HAP-1 (cell line): Measurements from ENCODE around the gene ADIRF.
"Not testable (repeated sequence)": the region's sequence is repeated elsewhere in the genome, so short reads cannot be mapped to it uniquely, and the experiment has no call there.

ENCODE experiments used
- DNase-seq, 2 experiments: peaks; one replicate each; pipeline ENCODE4 v3.0.0-alpha.2; 2016 to 2020; ENCODE audit warnings: low spot score in 2 of 2
- H3K27me3 ChIP-seq: fragments of 250-450 bp; sonication (Bioruptor Pico); 2 replicates; pipeline ENCODE4 v1.5.1; 2020; ENCODE audit warnings: low read depth, mild to moderate bottlenecking, moderate library complexity
- H3K36me3 ChIP-seq: fragments of 250-450 bp; sonication (Bioruptor Pico); replicated peaks from 2 replicates; pipeline ENCODE4 v1.5.1; 2020; ENCODE audit warnings: mild to moderate bottlenecking
- H3K4me1 ChIP-seq: fragments of 250-450 bp; sonication (Bioruptor Pico); 2 replicates; pipeline ENCODE4 v1.5.1; 2020; ENCODE audit warnings: mild to moderate bottlenecking
- H3K4me3 ChIP-seq: fragments of 250-450 bp; sonication (Bioruptor Pico); 2 replicates; pipeline ENCODE4 v1.5.1; 2020; ENCODE audit warnings: mild to moderate bottlenecking, moderate library complexity
- H3K9me3 ChIP-seq: fragments of 250-450 bp; sonication (Bioruptor Pico); 2 replicates; pipeline ENCODE4 v1.5.1; 2020; ENCODE audit warnings: mild to moderate bottlenecking, moderate library complexity
- in situ Hi-C: fragments of 300-500 bp; cut with MboI; formaldehyde crosslinking; loops from 3 replicates; pipeline ENCODE4 v1.14.3; 2020; ENCODE audit warnings: low sequenced_read_pairs, inconsistent platforms, mixed read lengths

Gene ADIRF

GRCh38 chr10:86970982-86971231 is 2.6 kb downstream of the ADIRF start:
- no peak for DNase-seq
- Histone ChIP-seq H3K4me3 (no peak overlapping the region), H3K36me3 (no peaks in the 10 kb centered on the region), H3K27me3 (no peaks in the 10 kb centered on the region), H3K9me3 (no peaks in the 10 kb centered on the region), H3K4me1 (peaks cover 3% of the 10 kb centered on the region)
- in situ Hi-C loops: no loop called here

GRCh38 chr10:86971232-86971991 is 3.1 kb downstream of the ADIRF start:
- Histone ChIP-seq H3K4me1 (peaks cover 3% of the 10 kb centered on the region), H3K4me3 (no peak overlapping the region), H3K36me3 (no peaks in the 10 kb centered on the region), H3K9me3 (no peaks in the 10 kb centered on the region), H3K27me3 (no peaks in the 10 kb centered on the region)
- no peak for DNase-seq
- in situ Hi-C loops: no loop called here

DNA sequence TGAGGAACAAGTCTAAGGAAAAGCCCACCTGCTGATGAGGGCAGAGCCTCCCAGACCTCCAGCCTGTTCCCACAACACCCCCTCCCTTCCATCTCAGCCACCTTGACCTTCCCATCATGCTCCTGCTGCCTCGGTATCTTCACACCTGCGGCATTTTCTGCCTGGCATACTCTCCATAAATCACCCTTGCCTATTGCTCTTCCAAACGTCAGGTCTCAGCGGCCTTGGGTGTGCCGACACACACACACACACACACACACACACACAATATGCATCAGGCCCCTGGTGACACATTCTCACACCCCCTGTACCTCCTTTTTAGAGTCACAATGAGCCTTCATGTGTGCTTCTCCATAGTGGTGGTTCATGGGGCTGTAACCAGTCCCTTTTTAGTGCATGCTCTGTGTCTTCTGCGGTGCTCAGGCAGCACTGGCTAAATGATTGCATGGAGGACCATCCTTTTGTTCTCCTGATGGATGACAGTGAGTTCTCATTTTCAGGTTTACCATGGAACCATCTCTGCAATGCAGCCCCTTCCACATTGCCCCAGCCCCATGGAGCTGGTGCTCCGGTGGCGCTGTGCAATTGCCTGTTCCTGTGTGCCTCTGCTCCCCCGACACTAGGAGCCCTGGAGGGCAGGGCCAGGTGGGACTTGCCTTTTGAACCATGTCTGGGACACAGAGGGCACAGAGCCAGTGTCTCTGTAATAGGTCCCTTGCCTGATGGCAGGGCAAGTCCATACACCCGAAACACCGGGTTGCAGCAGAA is 4.5 kb downstream of the ADIRF start:
- DNase-seq: no peak
- Histone ChIP-seq H3K4me1 (no peaks in the 10 kb centered on the region), H3K27me3 (no peaks in the 10 kb centered on the region), H3K4me3 (no peak overlapping the region), H3K36me3 (no peaks in the 10 kb centered on the region), H3K9me3 (no peaks in the 10 kb centered on the region)
- in situ Hi-C loops: no loop called here

- in situ Hi-C loops: no loop called here
- no peak for DNase-seq
These were observed 6.2 kb downstream of the ADIRF start for GRCh38 chr10:86974484-86974883.

GRCh38 chr10:86976362-86977056 is 8.2 kb downstream of the ADIRF start:
- Histone ChIP-seq H3K27me3 (no peaks in the 10 kb centered on the region), H3K4me3 (no peak overlapping the region), H3K9me3 (no peaks in the 10 kb centered on the region), H3K36me3 (no peaks in the 10 kb centered on the region), H3K4me1 (0 out of 2 replicates have a peak, but pooled peaks cover 3% of the 10 kb centered on the region)
- DNase-seq: no peak
- in situ Hi-C loops: no loop called here

More at GRCh38 chr10:86974484-86974883, 6.2 kb downstream of the ADIRF start:
- H3K4me1 ChIP-seq: 0 out of 2 replicates have a peak, but pooled peaks cover 3% of the 10 kb centered on the region
- no peaks in the 10 kb centered on the region for H3K27me3 ChIP-seq
- no peak overlapping the region for H3K4me3 ChIP-seq
- H3K9me3 ChIP-seq: no peaks in the 10 kb centered on the region
- no peaks in the 10 kb centered on the region for H3K36me3 ChIP-seq

DNA sequence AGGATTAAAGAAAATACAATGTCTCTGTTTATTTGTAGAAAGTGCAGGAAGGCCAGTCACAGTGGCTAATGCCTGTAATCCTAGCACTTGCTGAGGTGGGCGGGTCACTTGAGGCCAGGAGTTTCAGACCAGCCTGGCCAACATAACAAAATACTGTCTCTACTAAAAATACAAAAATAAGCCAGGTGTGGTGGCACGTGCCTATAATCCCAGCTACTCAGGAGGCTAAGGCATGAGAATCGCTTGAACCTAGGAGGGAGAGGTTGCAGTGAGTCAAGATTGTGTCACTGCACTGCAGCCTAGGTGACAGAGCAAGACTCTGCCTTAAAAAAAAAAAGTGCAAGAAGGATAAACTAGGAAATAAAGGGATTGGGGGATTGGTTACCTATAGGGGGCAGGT is 10.2 kb downstream of the ADIRF start:
- DNase-seq, in situ Hi-C loops, H3K36me3 ChIP-seq, H3K4me3 ChIP-seq, H3K27me3 ChIP-seq, H3K9me3 ChIP-seq, H3K4me1 ChIP-seq: not testable (repeated sequence)

GRCh38 chr10:86979296-86979818 is 11.1 kb downstream of the ADIRF start:
- no peak overlapping the region for H3K4me3 ChIP-seq
- no peaks in the 10 kb centered on the region for H3K36me3 ChIP-seq
- DNase-seq: no peak
- no peaks in the 10 kb centered on the region for H3K9me3 ChIP-seq
- in situ Hi-C loops: no loop called here
- 0 out of 2 replicates have a peak, but pooled peaks cover 3% of the 10 kb centered on the region for H3K4me1 ChIP-seq
- no peaks in the 10 kb centered on the region for H3K27me3 ChIP-seq

GRCh38 chr10:86979977-86980448 is 11.7 kb downstream of the ADIRF start:
- Histone ChIP-seq H3K27me3 (no peaks in the 10 kb centered on the region), H3K36me3 (no peaks in the 10 kb centered on the region), H3K4me3 (no peak overlapping the region), H3K9me3 (no peaks in the 10 kb centered on the region), H3K4me1 (0 out of 2 replicates have a peak, but pooled peaks cover 3% of the 10 kb centered on the region)
- in situ Hi-C loops: no loop called here
- no peak for DNase-seq

- in situ Hi-C loops, H3K27me3 ChIP-seq, H3K36me3 ChIP-seq, DNase-seq, H3K4me3 ChIP-seq, H3K9me3 ChIP-seq, H3K4me1 ChIP-seq: not testable (repeated sequence)
These were observed 12.7 kb downstream of the ADIRF start for GRCh38 chr10:86981020-86981419.

GRCh38 chr10:86981716-86982115 is 13.4 kb downstream of the ADIRF start:
- DNase-seq: no peak
- Histone ChIP-seq H3K4me3 (no peak overlapping the region), H3K9me3 (no peaks in the 10 kb centered on the region), H3K36me3 (no peaks in the 10 kb centered on the region), H3K27me3 (no peaks in the 10 kb centered on the region), H3K4me1 (0 out of 2 replicates have a peak, but pooled peaks cover 3% of the 10 kb centered on the region)
- in situ Hi-C loops: no loop called here

DNA sequence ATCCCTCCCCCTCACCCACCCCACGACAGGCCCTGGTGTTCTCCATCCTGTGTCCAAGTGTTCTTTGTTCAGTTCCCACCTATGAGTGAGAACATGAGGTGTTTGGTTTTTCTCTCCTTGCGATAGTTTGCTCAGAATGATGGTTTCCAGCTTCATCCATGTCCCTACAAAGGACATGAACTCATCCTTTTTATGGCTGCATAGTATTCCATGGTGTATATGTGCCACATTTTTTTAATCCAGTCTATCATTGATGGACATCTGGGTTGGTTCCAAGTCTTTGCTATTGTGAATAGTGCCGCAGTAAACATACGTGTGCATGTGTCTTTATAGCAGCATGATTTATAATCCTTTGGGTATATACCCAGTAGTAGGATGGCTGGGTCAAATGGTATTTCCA is 16.2 kb downstream of the ADIRF start:
- H3K36me3 ChIP-seq, H3K4me3 ChIP-seq, in situ Hi-C loops, H3K27me3 ChIP-seq, H3K4me1 ChIP-seq, H3K9me3 ChIP-seq, DNase-seq: not testable (repeated sequence)

DNA sequence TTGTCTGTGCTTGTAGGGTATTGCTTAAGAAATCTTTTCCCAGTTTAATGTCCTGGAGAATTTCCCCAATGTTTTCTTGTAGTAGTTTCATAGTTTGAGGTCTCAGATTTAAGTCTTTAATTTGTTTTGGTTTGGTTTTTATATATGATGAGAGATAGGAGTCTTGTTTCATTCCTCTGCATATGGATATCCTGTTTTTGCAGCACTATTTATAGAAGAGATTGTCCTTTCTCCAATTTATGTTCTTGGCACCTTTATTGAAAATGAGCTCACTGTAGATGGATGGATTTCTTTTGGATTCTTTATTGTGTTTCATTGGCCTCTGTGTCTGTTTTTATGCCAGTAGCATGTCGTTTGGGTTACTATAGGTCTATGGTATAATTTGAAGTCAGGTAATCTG is 20.2 kb downstream of the ADIRF start:
- Histone ChIP-seq H3K9me3 (no peaks in the 10 kb centered on the region), H3K27me3 (peaks cover 21% of the 10 kb centered on the region), H3K4me3 (no peak overlapping the region), H3K36me3 (no peaks in the 10 kb centered on the region), H3K4me1 (0 out of 2 replicates have a peak, but pooled peaks cover 2% of the 10 kb centered on the region)
- no peak for DNase-seq
- in situ Hi-C loops: no loop called here

GRCh38 chr10:86991362-86991761 is 23.1 kb downstream of the ADIRF start:
- peaks cover 21% of the 10 kb centered on the region for H3K27me3 ChIP-seq
- H3K9me3 ChIP-seq, H3K36me3 ChIP-seq, DNase-seq, H3K4me1 ChIP-seq, H3K4me3 ChIP-seq, in situ Hi-C loops: not testable (repeated sequence)

DNA sequence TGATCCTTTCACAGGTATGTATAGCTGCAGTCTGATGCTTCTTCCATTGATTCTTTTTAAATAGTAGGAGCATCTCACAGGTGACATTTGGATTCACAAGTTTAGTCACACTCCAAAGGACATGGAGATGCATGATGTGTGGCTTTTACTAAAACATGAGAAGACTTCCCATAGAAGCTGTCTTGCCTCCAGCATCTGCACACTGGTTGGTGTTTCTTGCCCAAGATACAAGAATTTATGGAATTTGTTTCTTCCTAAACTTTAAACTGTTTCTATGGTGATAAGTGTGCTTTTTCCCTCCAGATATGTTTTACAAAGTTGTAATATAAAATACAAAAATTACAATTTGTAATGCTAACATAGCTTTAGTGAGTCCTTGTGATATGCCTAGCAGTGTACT is 24.2 kb downstream of the ADIRF start:
- Histone ChIP-seq H3K9me3 (no peaks in the 10 kb centered on the region), H3K36me3 (no peaks in the 10 kb centered on the region), H3K4me3 (no peak overlapping the region), H3K4me1 (0 out of 2 replicates have a peak, but pooled peaks cover 2% of the 10 kb centered on the region), H3K27me3 (peaks cover 21% of the 10 kb centered on the region)
- in situ Hi-C loops: no loop called here
- DNase-seq: no peak
